DMS53 treated with DMSO at 0.1 percent for 48 hours (cell line): ENCODE results near the gene TOB1.

Source experiments
- DNase-seq: peaks from one replicate; lab custom pipeline; 2025; ENCODE audit not compliant: unreplicated experiment; lab: John Stamatoyannopoulos, UW

TOB1 gene

DNA sequence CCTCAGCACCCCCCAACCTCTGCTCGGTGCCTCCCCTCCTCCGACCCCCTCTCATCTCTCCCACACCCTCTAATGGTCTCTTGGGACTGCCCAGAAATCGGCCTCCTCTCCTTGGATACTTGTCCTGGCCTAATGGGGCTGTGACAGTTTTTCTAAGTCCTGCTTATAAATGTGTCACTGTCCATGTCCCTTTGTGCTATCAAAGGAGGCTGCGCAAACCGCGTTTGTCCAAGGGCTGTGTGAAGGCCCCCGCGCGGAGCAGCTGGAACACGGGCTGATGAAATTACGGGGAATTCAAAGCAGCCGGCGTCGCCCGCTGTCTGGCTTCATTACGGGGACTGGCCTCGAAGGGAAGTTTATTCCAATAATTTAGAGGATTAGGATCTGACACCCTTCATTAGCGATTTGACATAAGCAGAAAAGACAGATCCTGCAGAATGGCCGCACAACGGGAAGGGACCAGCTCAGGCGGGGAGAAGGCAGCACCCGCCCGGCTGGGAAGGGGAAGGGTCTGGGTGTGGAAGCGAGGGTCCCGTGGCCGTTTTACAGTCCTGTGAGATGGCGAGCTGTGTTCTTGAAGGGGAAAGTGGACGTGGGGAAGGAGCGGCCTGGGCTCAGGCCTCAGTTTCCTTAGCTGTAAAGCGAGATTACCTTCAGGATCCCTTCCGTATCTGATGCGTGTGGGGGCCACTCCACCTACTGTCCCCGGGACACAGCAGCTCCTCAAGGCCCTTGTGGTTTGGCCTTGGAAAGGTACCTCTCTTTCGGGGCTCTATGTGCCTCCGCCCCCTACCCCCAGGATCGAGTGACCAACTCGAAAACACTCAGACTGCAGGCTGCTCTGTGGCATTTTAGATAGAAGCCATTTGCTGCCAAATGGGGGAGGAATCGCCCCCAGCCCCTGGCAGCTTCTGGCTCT, 32.4 kb downstream of the TOB1 start:
- no peak for DNase-seq

DNA sequence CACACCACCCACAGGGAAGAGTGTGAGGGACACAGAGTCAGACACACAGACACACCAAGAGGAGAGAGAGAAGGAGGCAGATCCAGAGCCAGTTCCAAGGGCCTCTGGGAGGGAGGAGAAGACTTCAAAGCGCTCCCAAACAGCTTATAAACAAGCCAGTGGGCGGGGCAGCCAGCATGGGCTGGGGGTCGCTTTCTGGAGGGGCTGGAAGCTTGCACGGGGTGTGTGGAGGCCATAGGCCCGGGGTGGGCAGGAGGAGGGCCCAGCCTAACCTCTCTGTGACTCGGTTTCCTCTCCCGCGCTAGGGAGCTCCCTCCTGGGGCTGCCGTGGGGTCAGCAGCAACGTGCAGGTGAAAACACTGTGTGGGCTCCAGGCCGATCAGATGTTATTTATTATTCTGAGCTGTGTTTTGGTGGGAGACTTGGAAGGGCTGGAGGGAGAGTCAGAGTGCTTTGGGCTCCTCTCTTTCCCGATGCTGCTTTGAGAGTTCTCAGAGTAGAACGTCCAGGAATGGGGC, 33.2 kb downstream of the TOB1 start:
- DNase-seq: no peak

DNA sequence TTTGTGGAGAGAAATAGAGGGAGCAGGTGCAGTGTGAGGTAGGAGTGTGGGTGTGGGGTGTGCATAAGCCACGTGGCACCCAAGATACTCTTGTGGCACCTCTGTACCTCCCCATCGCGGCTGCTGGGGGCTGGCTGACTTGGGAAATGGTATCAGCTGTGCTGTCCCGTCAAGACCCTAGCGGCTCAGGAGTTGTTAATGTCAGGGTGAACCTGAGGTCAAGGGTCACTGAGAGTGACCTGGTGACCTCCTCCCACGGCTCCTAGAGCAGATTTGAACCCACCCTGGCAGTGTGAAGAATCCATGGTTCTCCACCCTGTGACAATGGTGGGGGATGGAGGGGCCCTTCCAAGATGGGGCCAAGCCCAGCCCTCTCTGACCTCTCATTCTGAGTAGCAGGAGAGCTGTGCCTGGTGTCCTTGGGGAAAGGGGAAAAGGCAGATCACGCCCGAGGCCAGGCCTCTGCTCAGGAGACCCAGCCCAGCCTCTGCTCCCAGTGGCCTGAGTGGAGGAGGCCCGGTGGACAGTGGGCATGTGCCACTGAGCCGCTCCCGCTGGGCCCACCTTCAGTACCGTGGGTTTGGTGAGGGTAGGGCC, 33.8 kb downstream of the TOB1 start:
- DNase-seq: no peak

DNA sequence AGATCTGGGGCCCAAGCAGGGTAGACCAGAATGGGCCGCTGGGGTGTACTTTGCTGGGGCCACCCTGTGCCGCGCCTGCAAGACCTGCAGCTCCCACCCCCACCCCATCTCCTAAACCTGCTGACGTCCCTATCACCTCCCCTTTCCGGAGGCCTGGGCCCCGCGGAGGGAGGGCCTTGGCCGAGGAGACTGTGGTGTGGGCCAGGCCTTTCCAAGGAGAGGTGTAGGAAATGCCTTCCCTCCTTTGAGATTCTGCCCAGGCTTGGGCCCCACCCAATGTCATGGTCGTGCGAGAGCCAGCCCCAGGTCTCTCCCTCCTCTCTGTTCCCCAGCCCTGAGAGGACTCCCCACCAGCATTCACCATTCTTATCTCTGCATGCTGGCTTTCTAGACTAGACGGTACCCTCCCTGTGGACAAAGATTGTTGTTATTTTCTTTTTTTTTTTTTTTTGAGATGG, 34.7 kb downstream of the TOB1 start:
- no peak for DNase-seq

DNA sequence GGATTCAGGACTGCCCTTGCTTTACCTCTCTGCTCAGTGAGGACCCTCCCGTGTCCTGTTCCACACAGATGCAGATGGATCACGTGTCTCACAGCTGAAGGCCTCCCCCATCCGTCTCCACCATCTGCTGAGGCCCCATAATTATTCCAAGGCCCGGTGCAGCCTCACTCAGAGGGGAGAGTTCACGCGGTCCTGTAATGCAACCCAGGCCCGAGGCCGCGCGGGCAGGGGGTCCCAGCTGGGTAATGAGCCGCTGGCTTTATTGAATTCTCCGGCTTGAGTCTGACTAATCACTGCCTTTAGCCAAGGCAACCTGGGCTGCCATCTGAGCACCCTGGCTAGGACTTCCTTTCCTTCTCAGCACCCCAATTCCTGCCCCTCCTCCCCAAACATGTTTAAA, 35.2 kb downstream of the TOB1 start:
- no peak for DNase-seq

DNA sequence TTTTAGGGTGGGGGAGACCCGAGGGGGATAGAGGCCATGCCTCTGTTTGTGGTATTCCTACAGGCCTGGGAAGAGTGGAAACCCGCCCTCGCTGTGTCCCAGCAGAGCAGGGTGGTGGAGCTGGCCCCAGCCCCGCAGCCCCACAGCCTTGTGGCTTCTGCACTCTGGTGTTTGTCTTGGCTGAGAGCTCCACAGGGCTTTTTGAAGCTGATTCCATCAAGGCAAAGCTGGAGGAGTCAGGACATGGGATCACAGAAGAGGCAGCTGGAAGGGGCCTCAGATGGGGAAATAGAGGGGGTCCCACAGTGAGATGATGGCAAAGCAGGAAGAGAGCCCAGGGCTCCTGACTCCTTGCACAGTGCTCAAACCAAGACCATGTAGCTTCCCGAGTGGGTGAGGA, 35.8 kb downstream of the TOB1 start:
- DNase-seq: no peak

DNA sequence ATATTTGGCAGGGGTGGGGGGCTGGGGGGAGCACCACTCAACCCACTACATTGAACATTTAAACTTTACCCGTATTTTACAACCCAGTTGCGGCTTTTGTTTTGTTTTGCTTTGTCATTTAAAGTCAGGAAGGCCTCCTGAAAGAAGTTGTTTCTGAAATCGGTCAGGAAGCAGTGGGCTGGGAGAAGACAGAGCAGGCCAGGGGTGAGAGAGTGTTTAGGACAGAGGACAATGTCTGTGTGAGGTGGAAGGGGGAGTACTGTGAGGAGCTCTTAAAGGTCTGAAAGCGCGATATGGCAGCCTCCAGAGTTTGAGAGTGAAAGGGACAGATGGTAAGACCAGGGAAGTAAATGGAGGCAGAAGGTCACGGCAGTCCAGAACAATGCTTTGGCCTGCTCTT, 36.8 kb downstream of the TOB1 start:
- DNase-seq: no peak

DNA sequence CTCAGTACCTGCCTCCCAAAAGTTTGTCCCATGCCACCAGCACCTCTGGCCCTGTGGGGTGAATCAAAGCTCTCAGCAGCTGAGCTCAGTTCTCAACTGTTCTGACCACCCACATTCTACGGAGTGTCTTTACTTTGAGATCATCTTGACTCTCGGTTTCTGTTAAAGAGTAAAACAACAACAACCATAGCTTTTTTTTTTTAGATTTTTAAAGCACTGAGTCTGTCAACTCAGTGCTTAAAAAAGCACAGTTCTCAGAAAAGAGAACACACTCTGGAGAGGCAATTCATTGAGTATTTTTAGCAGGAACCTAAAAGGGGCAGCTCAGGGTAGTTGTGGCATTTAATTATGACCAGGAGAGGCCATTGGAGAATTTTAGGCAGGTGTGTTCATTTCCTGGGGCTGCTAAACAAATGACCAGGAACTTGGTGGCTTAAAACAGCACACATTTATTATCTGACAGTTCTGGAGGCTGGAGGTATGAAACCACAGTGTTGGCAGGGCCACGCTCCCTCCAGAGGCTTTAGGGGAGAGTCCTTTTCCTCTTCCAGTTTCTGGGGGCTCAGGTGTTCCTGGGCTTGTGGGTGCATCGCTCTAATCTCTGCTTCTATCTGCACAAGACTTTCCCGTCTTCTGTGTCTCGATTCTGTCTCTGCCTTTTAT, 37.5 kb downstream of the TOB1 start:
- no peak for DNase-seq

DNA sequence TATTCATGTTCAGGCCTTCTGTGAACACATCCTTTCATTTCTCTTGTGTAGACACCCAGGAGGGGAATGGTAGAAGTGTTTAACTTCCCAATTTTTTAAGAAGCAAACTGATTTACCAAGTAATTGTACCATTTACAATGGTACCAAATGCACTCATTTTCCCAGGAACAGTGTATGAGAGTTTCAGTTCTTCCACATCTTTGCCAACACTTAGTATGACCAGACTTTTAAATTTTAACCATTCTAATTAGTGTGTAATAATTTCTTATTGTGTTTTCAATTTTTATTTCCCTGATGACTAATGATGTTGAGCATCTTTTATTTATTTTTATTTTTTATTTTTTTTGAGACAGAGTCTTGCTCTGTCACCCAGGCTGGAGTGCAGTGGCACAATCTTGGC, 41.0 kb downstream of the TOB1 start:
- no peak for DNase-seq

DNA sequence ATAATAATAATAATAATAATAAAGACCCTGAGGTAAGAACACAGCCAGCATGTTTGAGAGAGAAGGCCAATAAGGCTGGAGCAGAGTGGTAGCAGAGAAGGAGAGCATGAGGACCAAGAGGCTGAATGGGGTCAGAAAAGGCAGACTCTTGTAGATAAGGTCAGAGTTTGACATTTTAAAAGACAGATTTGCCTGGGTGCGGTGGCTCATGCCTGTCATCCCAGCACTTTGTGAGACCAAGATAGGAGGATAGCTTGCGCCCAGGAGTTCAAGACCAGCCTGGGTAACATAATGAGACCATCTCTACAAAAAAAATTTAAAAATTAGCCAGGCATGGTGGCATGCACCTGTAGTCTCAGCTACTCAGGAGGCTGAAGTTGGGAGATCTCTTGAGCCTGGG, 41.7 kb downstream of the TOB1 start:
- no peak for DNase-seq

DNA sequence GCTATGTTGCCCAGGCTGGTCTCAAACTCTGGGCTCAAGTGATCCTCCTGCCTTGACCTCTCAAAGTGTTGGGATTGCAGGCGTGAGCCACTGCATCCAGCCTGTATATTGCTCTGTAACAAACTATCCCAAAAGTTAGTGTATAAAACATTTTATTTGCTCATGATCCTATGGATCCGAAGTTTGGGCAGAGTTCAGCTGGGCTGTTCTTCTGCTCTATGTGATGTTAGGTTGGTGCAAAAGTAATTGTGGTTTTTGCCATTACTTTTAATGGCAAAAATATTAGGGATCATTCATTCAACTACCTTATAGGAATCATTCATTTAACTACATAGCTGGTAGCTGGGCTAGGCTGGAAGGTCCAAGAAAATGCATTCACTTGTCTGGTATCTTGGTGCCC, 43.6 kb downstream of the TOB1 start:
- DNase-seq: no peak

DNA sequence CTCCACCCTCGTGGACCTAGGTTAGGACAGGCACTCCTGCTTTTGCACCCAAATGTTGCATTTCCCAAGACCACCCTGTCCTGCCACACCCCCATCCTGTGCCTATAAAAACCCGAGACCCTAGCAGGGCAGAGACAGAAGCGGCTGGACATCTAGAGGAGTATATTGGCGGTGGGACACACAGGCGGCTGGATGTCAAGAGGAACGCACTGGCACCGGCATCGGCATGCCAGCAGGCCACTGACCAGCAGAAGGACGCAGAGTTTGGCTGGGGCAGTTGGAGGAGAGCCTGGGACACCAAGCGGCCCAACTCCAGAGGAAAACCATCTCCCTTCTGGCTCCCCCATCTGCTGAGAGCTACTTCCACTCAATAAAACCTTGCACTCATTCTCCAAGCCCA, 45.5 kb downstream of the TOB1 start:
- no peak for DNase-seq

DNA sequence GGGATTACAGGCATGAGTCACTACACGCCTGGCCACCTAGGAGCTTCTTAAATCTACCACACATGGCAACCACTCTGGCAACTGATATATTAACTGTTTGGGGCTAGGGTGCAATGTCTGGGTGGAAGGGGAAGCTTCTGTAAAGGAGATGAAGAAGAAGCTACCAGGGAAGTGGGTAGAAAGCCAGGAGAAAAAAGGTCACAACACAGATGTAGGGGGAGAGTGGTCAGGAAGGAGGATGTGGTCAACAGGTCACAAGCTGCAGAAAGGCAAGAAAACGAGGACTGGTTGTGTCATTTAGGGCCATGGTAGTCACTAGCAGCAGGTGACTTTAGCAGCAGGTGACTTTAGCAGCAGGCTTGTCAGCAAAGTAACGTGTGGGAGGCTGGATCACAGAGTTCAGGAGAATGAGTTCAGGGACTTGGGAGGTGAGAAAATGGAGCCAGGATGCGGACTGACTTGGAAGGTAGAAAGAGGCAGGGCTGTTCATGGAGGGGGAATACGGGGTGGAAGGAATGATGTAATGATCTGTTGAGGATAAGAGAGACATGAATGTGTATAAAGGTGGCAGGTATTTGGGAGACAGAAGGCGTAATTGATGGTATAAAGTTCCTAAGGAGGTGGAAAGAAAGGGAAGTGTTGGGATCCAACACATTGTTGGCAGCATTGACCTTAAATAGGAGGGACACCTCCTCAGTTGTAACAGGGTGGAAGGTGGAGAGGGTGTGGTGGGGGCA, 47.1 kb downstream of the TOB1 start:
- DNase-seq: no peak

DNA sequence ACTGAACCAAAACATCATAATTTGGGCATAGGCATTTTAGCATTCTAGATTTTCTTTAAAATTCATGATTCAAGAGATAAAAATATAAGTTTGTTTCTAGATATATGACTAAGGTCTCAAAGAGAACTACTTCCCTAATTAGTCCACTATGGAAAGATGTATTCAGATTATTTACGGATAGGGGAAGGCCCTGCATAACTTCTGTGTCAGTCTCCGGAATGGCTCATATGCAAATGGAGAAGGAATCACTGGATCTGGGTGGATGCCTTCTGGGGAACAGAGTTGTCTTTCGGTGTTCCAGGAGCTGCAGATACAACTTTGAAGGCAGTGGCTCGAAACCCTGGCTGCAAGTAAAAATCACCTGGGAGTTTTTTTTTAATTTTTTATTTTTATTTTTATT, 47.9 kb downstream of the TOB1 start:
- DNase-seq: no peak

DNA sequence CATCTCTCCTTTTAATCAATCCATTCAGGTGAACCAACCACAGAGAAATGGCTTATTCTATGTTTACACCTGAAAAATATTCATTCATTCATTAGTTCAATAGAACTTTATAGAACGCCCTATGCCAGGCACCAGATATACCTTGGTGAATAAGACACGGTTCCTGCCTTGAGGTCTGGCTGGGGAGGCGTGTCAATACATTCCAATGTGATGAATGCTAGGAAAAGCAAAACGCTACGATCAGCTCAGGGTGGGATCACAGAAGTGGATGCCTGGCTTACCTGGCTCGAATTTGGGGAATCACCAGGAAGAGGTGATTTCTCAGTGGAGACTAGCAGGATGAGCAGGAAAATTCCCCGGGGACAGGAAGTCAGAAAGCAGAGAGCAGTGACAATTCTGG, 48.3 kb downstream of the TOB1 start:
- DNase-seq: no peak

DNA sequence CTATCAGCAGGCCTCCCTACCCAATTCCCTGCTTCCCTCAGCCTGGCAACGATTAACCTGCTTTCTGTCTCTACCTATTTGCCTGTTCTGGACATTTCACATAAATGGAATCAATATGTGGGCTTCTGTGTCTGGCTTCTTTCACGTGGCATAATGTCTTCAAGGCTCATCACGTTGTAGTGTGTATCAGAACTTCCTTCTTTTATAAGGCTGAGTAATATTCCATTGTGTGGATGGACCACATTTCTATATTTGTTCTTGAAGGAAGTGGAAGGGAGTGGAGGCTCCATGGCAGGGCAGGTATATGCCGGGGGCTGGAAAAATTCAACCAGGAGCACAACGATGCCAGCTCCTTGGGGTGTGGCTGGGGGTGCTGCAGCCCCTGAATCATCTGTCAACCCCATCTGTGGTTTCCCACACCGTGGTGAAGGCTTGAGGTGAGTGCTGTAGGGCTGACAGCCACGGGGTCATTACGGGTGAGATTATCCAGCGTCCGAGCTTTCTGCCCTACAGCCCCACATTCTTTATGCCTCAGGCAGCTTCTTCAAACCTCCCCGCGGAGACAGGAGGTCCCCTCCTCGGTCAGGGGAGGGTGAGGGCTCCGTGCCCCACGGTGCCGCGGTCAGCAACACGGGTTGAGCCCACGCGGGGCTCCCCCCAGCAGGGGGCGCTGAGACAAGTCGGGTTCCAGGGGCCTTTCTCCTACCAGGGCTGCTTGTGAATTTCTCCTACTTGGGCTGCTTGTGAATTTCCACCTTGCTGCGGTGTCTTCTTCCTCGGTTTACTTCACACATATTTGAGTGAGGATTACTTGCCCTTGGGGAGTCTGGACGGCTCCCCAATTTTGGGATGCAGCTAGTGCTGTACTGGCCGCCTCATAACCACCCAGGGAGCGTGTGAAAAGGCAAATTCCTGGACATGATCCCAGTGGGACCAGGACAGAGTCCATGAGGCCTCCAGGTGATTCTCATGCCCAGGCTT, 49.1 kb downstream of the TOB1 start:
- no peak for DNase-seq

DNA sequence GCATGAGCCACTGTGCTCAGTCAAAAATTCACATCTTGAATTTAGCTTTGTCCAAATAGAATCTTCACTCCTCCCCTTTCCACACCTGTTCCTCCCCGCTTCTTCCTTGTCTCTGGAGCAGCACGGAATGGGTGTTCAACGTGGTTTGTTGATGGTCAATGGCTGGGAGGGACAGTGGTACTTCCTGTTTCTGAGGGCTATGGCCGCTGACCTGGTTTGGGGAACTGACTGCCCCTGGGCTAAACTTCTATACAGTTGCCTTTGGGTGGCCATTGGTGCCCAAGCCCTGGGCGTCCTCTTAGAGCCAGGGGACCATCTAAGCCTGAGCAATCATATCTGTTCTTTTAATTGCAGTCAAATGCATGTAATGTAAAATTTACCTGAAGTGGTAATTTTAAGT, 49.9 kb downstream of the TOB1 start:
- DNase-seq: no peak

DNA sequence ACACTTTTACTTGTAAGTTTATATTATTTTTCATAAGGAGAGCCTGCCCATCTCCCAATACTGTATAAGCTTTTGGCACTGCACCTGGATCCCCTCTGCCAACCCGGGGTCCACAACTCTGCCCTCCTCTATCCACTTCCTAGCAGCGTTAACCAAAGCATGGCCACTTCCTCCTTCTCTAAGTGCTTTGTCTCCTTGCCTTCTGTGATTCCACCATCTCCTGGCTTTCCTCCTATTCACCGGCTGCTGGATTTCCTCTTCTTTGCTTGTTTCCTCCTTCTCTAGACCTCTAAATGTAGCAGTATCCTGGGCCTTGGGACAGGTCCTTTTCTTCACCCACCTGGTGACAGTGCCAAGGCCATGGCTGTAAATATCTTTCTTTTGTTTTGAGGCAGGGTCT, 50.8 kb downstream of the TOB1 start:
- DNase-seq: no peak

DNA sequence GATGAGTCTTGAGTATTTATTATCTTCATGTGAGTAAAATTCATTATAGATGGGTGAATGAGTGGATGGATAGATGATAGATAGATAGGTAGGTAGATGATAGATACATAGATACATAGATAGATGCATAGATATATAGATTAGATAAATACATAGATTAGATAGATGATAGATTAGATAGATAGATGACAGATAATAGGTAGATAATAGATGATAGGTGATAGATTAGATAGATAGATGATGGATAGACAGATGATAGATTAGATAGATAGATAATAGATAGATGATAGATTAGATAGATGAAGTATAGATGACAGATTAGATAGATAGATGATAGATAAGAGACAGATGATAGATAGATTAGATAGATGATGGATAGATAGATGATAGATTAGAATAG, 52.6 kb downstream of the TOB1 start:
- DNase-seq: no peak
